NCI-H146 (cell line): ENCODE data around the gene TRA2A.
"Not testable (repeated sequence)": the region's sequence is repeated elsewhere in the genome, so short reads cannot be mapped to it uniquely, and the experiment has no call there.

Source experiments
- DNase-seq: peaks from one replicate; lab custom pipeline; 2025; lab: John Stamatoyannopoulos, UW

Gene TRA2A

GRCh38 chr7:23531794-23532489 is at the start of gene TRA2A:
TRA2A (minus strand) TSS chr7:23531981; CDS start chr7:23531824, 157 bp downstream.
- DNase-seq: peak; percentile 94

- peak; percentile 70 for DNase-seq
Measured at GRCh38 chr7:23570592-23571200, 38.9 kb upstream of the TRA2A start.

- no peak for DNase-seq
Measured at GRCh38 chr7:23558303-23558702, 26.5 kb upstream of the TRA2A start.

- no peak for DNase-seq
Measured at GRCh38 chr7:23547662-23548061, 15.9 kb upstream of the TRA2A start.

GRCh38 chr7:23546897-23547572 is 15.3 kb upstream of the TRA2A start:
- DNase-seq: peak; percentile 78

- no peak for DNase-seq
Measured at GRCh38 chr7:23545493-23545892, 13.7 kb upstream of the TRA2A start.

- DNase-seq: peak; percentile 66
Measured at GRCh38 chr7:23544913-23545354, 13.2 kb upstream of the TRA2A start.

GRCh38 chr7:23542752-23543151 is 11.0 kb upstream of the TRA2A start:
- DNase-seq: no peak

- no peak for DNase-seq
Measured at GRCh38 chr7:23539494-23539907, 7.7 kb upstream of the TRA2A start.

GRCh38 chr7:23538301-23538700 is 6.5 kb upstream of the TRA2A start:
- DNase-seq: no peak

GRCh38 chr7:23533238-23533604 is 1.4 kb upstream of the TRA2A start:
- DNase-seq: no peak

GRCh38 chr7:23532490-23533237 is 883 bp upstream of the TRA2A start:
- DNase-seq: no peak

- peak; percentile 73 for DNase-seq
Measured at GRCh38 chr7:23531050-23531793, 559 bp downstream of the TRA2A start.

- peak; percentile 37 for DNase-seq
Measured at GRCh38 chr7:23530405-23530804, 1.4 kb downstream of the TRA2A start.

- no peak for DNase-seq
Measured at GRCh38 chr7:23529262-23529859, 2.4 kb downstream of the TRA2A start.

- not testable (repeated sequence) for DNase-seq
Measured at GRCh38 chr7:23525611-23526010, 6.2 kb downstream of the TRA2A start.

GRCh38 chr7:23524473-23524872 is 7.3 kb downstream of the TRA2A start:
- DNase-seq: no peak

- DNase-seq: no peak
Measured at GRCh38 chr7:23523486-23524075, 8.2 kb downstream of the TRA2A start.

GRCh38 chr7:23520582-23520981 is 11.2 kb downstream of the TRA2A start:
- DNase-seq: no peak

GRCh38 chr7:23514755-23515154 is 17.0 kb downstream of the TRA2A start:
- DNase-seq: no peak

GRCh38 chr7:23513746-23514145 is 18.0 kb downstream of the TRA2A start:
- DNase-seq: not testable (repeated sequence)
